KMS-11 (cell line): ENCODE data around the gene OR8D2.

Experiments
- H2AFZ ChIP-seq: fragments of 200-600 bp; sonication (generic); 2 replicates; pipeline ENCODE4 v1.6.1; 2016; ENCODE audit warnings: antibody characterized with exemption, mixed run types, low read depth
- H3K27ac ChIP-seq: fragments of 200-600 bp; sonication (generic); 2 replicates; pipeline ENCODE4 v1.6.1; 2016; ENCODE audit warnings: mild to moderate bottlenecking, mixed run types
- H3K27me3 ChIP-seq: fragments of 200-600 bp; sonication (generic); 2 replicates; pipeline ENCODE4 v1.6.1; 2017; ENCODE audit warnings: mild to moderate bottlenecking, low read depth, mixed run types, moderate library complexity; ENCODE audit not compliant: insufficient read depth
- H3K36me3 ChIP-seq: fragments of 200-600 bp; sonication (generic); 2 replicates; pipeline ENCODE4 v1.6.1; 2017; ENCODE audit warnings: mild to moderate bottlenecking, mixed run types; ENCODE audit not compliant: insufficient read depth
- H3K4me1 ChIP-seq: fragments of 200-600 bp; sonication (generic); 2 replicates; pipeline ENCODE4 v1.6.1; 2016; ENCODE audit warnings: mild to moderate bottlenecking, low read depth, mixed run types; ENCODE audit not compliant: poor library complexity, severe bottlenecking
- H3K4me2 ChIP-seq: fragments of 200-600 bp; sonication (generic); 2 replicates; pipeline ENCODE4 v1.7.0; 2016; ENCODE audit warnings: mild to moderate bottlenecking, mixed run types
- H3K4me3 ChIP-seq: fragments of 200-600 bp; sonication (generic); IDR thresholded peaks from 2 replicates; pipeline ENCODE4 v1.6.1; 2017; ENCODE audit warnings: low read depth, low read length, mixed read lengths; ENCODE audit not compliant: insufficient read depth
- H3K79me2 ChIP-seq: fragments of 200-600 bp; sonication (generic); 2 replicates; pipeline ENCODE4 v1.6.1; 2016; ENCODE audit warnings: low read depth, mixed run types; ENCODE audit not compliant: insufficient read depth
- H3K9ac ChIP-seq: fragments of 200-600 bp; sonication (generic); 2 replicates; pipeline ENCODE4 v1.6.1; 2016; ENCODE audit warnings: mild to moderate bottlenecking, mixed run types
- H4K20me1 ChIP-seq: fragments of 200-600 bp; sonication (generic); 2 replicates; pipeline ENCODE4 v1.6.1; 2016; ENCODE audit warnings: mild to moderate bottlenecking, mixed run types; ENCODE audit not compliant: insufficient read depth
- CTCF ChIP-seq: fragments of 200-600 bp; sonication (generic); conservative IDR thresholded peaks from 2 replicates; pipeline ENCODE4 v1.6.1; 2017; ENCODE audit warnings: low read depth, mild to moderate bottlenecking, antibody characterized with exemption, low read length, moderate library complexity, mixed read lengths

Gene OR8D2

DNA sequence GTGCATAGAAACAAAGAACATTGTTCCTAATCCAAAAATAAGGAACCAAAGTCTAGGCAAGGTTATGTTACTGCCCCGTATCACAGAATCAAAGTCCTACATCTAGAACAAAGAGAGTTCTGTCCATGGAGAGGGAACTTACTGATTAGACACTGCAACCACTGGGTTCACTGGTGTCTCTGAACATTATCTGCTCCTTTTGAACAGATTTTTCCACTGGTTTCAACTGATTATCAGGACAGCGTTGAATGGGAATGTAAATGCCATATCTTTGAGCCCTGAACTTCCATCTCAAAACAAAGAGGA, 20.1 kb upstream of the OR8D2 start:
- no peak overlapping the region for H3K27ac ChIP-seq
- H3K9ac ChIP-seq = no peak overlapping the region
- no peaks in the 10 kb centered on the region for H3K4me1 ChIP-seq
- no peak overlapping the region for H3K4me3 ChIP-seq
- no peaks in the 10 kb centered on the region for H4K20me1 ChIP-seq
- no peak overlapping the region for H2AFZ ChIP-seq
- TF ChIP-seq CTCF = no peak
- H3K4me2 ChIP-seq = no peak overlapping the region
- H3K27me3 ChIP-seq = no peaks in the 10 kb centered on the region
- H3K36me3 ChIP-seq = no peaks in the 10 kb centered on the region
- no peaks in the 10 kb centered on the region for H3K79me2 ChIP-seq

DNA sequence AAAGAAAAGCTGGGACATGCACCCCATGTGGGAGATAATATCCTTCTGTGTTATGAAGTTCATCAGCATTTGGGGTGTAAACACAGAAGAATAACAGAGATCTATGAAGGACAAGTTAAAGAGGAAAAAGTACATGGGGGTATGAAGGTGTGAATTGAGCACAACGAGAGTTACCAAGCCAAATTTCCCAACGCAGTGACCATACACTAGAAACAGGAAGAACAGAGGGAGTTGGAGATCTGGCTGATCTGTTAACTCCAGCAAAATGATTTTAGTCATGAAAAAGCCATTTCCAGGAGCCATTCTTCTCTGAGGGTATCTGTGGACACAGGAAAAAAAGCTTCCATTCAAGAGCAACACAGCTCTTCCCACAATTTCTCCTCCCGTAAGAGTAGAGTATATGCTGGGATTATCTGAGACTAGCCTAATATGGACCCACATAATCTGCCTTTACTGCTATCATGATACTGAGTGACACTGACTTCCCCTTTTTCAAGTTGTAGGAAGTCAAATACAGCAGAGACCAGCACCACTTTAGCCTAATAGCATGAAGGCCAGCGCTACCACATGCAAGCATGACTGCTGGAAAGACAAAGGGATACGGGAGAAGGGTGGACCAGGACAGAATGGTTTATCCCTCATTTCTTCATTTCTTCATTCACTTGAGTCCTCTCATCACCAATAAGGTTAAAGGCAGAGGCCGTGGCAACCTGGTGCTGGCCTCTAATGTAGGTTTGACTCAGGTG, 19.6 kb upstream of the OR8D2 start:
- H3K4me1 ChIP-seq = no peaks in the 10 kb centered on the region
- no peaks in the 10 kb centered on the region for H3K27me3 ChIP-seq
- no peak for TF ChIP-seq CTCF
- no peak overlapping the region for H3K9ac ChIP-seq
- H3K4me2 ChIP-seq = no peak overlapping the region
- no peak overlapping the region for H3K4me3 ChIP-seq
- H3K27ac ChIP-seq = no peak overlapping the region
- no peaks in the 10 kb centered on the region for H3K36me3 ChIP-seq
- H4K20me1 ChIP-seq = no peaks in the 10 kb centered on the region
- H2AFZ ChIP-seq = no peak overlapping the region
- H3K79me2 ChIP-seq = no peaks in the 10 kb centered on the region

DNA sequence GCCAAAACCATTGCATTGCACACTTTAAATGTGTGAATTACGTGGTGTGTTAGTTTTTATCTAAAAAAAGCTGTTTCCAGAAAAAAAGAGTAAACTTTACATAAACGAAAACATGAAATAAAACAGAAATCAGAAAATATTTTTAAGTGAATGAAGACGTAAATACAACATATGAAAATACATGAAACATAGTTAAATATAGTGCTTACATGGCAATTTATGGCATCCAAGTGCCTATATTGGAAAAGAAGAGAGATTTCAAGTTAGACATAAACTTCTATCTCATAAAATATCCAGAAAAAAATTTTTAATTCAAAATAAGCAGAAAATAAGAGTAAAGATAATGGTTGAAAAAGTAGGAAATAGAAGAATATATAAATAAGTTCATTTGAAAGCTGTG, 11.9 kb upstream of the OR8D2 start:
- Histone ChIP-seq H3K36me3 (no peaks in the 10 kb centered on the region), H3K27ac (no peak overlapping the region), H4K20me1 (no peaks in the 10 kb centered on the region), H3K79me2 (no peaks in the 10 kb centered on the region), H3K4me2 (no peak overlapping the region), H3K4me1 (no peaks in the 10 kb centered on the region), H2AFZ (no peak overlapping the region), H3K27me3 (no peaks in the 10 kb centered on the region), H3K4me3 (no peak overlapping the region), H3K9ac (no peak overlapping the region)
- no peak for TF ChIP-seq CTCF

DNA sequence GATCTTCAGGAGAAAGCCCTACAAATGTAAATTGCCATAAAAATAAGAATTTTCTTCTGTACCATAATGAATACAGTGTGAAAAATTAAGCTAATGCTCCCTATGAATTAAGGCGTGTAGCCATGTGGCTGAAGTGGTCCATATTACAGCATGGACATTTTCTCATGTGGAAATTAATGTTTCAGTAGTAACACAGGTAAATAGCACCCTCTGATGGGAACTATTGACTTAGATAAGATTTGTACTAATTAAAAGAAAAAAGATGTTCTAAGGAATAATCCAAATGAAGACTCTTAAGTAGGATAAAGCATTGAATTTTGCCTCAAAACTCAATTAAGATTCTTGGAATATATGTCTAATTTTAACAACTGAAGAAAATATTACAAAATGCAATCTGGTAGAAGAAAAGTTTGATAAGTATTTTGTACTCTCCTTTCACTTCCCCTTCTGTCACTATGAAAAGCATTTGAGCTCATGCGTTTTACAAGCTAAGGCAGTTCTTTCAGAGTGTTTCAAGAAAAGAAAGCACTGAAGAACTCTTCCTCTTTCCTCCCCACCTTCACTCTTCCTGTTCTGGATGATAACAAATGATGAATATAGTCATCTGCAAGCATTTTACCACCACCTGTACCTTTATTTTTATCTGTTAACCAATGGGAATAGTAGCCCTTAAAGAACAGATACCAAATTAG, 9.9 kb upstream of the OR8D2 start:
- Histone ChIP-seq H3K4me3 (no peak overlapping the region), H3K4me2 (no peak overlapping the region), H4K20me1 (no peaks in the 10 kb centered on the region), H3K27me3 (no peaks in the 10 kb centered on the region), H3K4me1 (no peaks in the 10 kb centered on the region), H3K79me2 (no peaks in the 10 kb centered on the region), H3K9ac (no peak overlapping the region), H3K27ac (no peak overlapping the region), H2AFZ (no peak overlapping the region), H3K36me3 (no peaks in the 10 kb centered on the region)
- no peak for TF ChIP-seq CTCF
